Measurements from ENCODE around the gene ADAM15. TPM values are rescaled to one million over a fixed set of nuclear protein-coding genes. Genes with fewer than 3 reads are reported as not detected.

Gene ADAM15
- total RNA-seq, 5 donors from 2014 or later (not counting 1 experiment from before 2014, with no cell fraction given): 17.3 to 53.0 (median 37.2) TPM

DNA sequence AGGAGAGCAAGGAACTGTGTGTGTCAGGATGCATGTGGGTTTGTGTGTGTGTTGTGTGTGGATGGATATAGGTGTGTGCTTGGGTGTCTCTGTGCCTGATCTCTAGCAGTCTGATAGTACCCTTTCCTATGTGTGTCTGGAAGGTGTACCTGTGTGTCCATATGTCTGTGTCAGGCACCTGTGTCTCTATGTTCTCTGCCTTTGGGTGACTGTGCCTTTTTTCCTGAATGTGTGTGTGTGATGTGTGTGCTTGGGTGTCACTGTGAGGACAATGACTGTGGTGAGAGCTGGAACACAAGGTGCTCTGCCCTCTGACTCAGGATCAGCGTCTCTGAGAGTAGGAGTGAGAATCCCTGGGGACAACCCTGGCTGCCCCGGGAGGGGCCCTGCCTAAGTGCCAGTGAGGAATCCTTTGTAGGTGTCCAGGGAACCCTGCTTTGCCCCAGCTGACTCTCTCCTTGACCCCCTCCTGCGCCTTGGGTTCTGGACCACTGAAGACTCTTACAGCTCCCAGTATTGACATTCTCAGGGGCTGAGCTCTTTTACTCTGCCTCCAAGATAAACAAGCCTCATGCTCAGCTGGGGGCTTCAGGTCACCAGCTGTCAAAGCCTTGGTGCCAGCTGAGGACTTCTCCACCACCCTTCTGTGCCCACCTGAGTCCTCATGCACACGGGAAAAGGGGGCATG lies 26.8 kb downstream of the ADAM15 start:
- POLR2A ChIA-PET: no interaction called here
- peaks cover 0 to 48% of the 10 kb centered on the region in 2 experiments for H3K27me3 ChIP-seq (replicated peaks in 1 of 2; ENCODE audit: control insufficient read depth in 2 of 2, extremely low read depth in 1 of 2, insufficient read depth in 2 of 2, low read length in 1 of 2)
- no peak for DNase-seq
- Mint-ChIP-seq H3K36me3 (no peaks in the 10 kb centered on the region), H3K4me3 (peak overlapping the region; percentile 43 to 85 (median 52)), H3K27ac (peak overlapping the region in 1 of 2 donors; percentile 7), H3K9me3 (no peaks in the 10 kb centered on the region), H3K4me1 (peaks cover 34 to 49% (median 49%) of the 10 kb centered on the region in 3 donors), H3K27me3 (peaks cover 16 to 22% of the 10 kb centered on the region in 2 donors)
- no peak overlapping the region for H3K27ac ChIP-seq (ENCODE audit: low read length)
- 90% methylated on average over 4 of the region's 4 CpGs for WGBS (ENCODE audit: insufficient coverage)
- H3K9me3 ChIP-seq: no peaks in the 10 kb centered on the region
- no peaks in the 10 kb centered on the region for H3K36me3 ChIP-seq (ENCODE audit: control insufficient read depth in 2 of 2, extremely low read depth in 1 of 2, insufficient read depth in 1 of 2, low read length in 1 of 2)
- no peak for ATAC-seq (replicated peaks in 1 of 4)
- H3K4me1 ChIP-seq (ENCODE audit: control insufficient read depth in 1 of 2, extremely low read depth in 1 of 2, insufficient read depth in 2 of 2, low read length in 2 of 2): peaks cover 63 to 72% of the 10 kb centered on the region in 2 experiments
- H3K4me3 ChIP-seq (ENCODE audit: control insufficient read depth in 1 of 2, extremely low read depth in 1 of 2, low read length in 1 of 2): no peak overlapping the region
- CTCF ChIA-PET: interaction anchor here in 1 of 2 donors (0.8 kb wide), 1 partner anchor 23 kb away, joined by 3 read pairs; no protein-coding TSS in a partner anchor

DNA sequence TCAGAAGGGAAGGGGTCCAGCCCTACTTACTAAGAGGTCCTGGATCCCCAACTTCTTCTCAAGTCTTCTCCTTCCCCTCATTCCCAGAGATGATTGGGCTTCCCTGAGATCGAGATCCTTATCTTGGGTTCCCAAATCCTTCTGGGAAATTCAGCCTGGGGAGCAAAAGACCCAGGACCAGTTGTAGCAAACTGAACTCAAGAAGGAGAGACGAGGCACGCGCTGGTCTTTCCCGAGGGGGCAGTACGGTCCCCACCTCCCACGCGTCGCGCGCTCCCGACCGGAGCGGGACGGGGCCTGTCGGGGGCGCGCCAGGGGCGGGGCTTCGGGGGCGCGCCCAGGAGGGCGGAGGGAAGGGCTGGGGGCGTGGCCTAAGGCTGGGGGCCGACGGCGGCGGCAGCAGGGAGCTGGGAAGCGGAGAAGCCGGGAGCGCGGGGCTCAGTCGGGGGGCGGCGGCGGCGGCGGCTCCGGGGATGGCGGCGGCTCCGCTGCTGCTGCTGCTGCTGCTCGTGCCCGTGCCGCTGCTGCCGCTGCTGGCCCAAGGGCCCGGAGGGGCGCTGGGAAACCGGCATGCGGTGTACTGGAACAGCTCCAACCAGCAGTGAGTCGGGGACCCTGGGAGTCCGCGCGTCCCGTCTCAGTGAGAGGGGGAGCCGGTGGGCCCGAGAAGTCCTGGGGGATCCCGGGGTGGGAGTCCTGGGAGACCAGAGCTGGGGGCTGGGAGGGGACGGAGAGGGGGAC lies 27.5 kb downstream of the ADAM15 start, which contains the start of gene EFNA3:
Gene EFNA3 (plus strand): TSS at position 369 of the 741 bp plus-strand sequence. CDS start 105 bp downstream, at position 474.
- Histone ChIP-seq H3K4me1 (ENCODE audit: control insufficient read depth in 1 of 2, extremely low read depth in 1 of 2, insufficient read depth in 2 of 2, low read length in 2 of 2) (peaks cover 64 to 71% of the 10 kb centered on the region in 2 experiments), H3K9me3 (no peaks in the 10 kb centered on the region), H3K27ac (ENCODE audit: low read length) (no peak within 1 kb of the TSS), H3K4me3 (ENCODE audit: control insufficient read depth in 1 of 2, extremely low read depth in 1 of 2, low read length in 1 of 2) (peak within 1 kb of the TSS; percentile 33 to 51), H3K27me3 (replicated peaks in 1 of 2; ENCODE audit: control insufficient read depth in 2 of 2, extremely low read depth in 1 of 2, insufficient read depth in 2 of 2, low read length in 1 of 2) (peaks cover 2 to 56% of the 10 kb centered on the region in 2 experiments), H3K36me3 (ENCODE audit: control insufficient read depth in 2 of 2, extremely low read depth in 1 of 2, insufficient read depth in 1 of 2, low read length in 1 of 2) (no peaks in the 10 kb centered on the region)
- H3K9me3 Mint-ChIP-seq: no peaks in the 10 kb centered on the region
- ChIA-PET POLR2A (interaction anchor here (0.5 kb wide), 2 partner anchors 67 to 453 kb away, joined by 4 to 6 read pairs; no protein-coding TSS in a partner anchor), CTCF (interaction anchor here in 1 of 2 donors (0.8 kb wide), 1 partner anchor 24 kb away, joined by 3 read pairs; no protein-coding TSS in a partner anchor)
- H3K36me3 Mint-ChIP-seq: no peaks in the 10 kb centered on the region
- peak within 1 kb of the TSS in 1 of 2 donors; percentile 10 for H3K27ac Mint-ChIP-seq
- H3K27me3 Mint-ChIP-seq: peaks cover 18 to 27% of the 10 kb centered on the region in 2 donors
- ATAC-seq (replicated peaks in 1 of 4) (peak; percentile 51 to 57 (median 52)), DNase-seq (peak in 11 of 35 experiments; percentile 28 to 73 (median 47))
- peak within 1 kb of the TSS; percentile 73 to 85 (median 74) for H3K4me3 Mint-ChIP-seq
- WGBS (ENCODE audit: insufficient coverage): 5% methylated on average over 58 of the region's 59 CpGs
- H3K4me1 Mint-ChIP-seq: peaks cover 29 to 46% (median 42%) of the 10 kb centered on the region in 3 donors

DNA sequence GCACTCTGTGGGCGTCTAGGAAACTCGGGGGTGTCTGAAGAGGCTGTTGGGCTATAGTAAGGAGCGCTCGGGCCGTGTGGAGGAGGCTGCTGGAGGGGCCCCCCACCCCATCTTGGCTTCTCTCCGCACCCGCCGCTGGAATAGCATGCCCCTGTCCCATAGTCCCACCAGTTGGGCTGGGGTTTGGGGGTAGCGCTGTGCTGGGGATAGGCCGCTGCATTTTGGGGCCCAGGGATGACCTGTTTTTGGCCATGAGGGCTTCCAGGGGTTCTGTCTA lies 28.0 kb downstream of the ADAM15 start:
- H3K4me3 Mint-ChIP-seq: peak overlapping the region; percentile 73 to 85 (median 74)
- Histone ChIP-seq H3K27ac (ENCODE audit: low read length) (no peak overlapping the region), H3K9me3 (no peaks in the 10 kb centered on the region), H3K36me3 (ENCODE audit: control insufficient read depth in 2 of 2, extremely low read depth in 1 of 2, insufficient read depth in 1 of 2, low read length in 1 of 2) (no peaks in the 10 kb centered on the region), H3K27me3 (replicated peaks in 1 of 2; ENCODE audit: control insufficient read depth in 2 of 2, extremely low read depth in 1 of 2, insufficient read depth in 2 of 2, low read length in 1 of 2) (peaks cover 2 to 61% of the 10 kb centered on the region in 2 experiments), H3K4me3 (ENCODE audit: control insufficient read depth in 1 of 2, extremely low read depth in 1 of 2, low read length in 1 of 2) (peak overlapping the region; percentile 33 to 51), H3K4me1 (ENCODE audit: control insufficient read depth in 1 of 2, extremely low read depth in 1 of 2, insufficient read depth in 2 of 2, low read length in 2 of 2) (peaks cover 63 to 67% of the 10 kb centered on the region in 2 experiments)
- no peaks in the 10 kb centered on the region for H3K36me3 Mint-ChIP-seq
- no peaks in the 10 kb centered on the region for H3K9me3 Mint-ChIP-seq
- DNase-seq (no peak), ATAC-seq (replicated peaks in 1 of 4) (peak in 2 of 4 experiments; percentile 3 to 4)
- WGBS (ENCODE audit: insufficient coverage): 27% methylated on average over 2 of the region's 10 CpGs
- ChIA-PET CTCF (no interaction called here), POLR2A (interaction anchor here in 1 of 2 donors (0.5 kb wide), 1 partner anchor 67 kb away, joined by 6 read pairs; no protein-coding TSS in a partner anchor)
- H3K27ac Mint-ChIP-seq: no peak overlapping the region
- peaks cover 30 to 47% (median 41%) of the 10 kb centered on the region in 3 donors for H3K4me1 Mint-ChIP-seq
- peaks cover 23 to 32% of the 10 kb centered on the region in 2 donors for H3K27me3 Mint-ChIP-seq

DNA sequence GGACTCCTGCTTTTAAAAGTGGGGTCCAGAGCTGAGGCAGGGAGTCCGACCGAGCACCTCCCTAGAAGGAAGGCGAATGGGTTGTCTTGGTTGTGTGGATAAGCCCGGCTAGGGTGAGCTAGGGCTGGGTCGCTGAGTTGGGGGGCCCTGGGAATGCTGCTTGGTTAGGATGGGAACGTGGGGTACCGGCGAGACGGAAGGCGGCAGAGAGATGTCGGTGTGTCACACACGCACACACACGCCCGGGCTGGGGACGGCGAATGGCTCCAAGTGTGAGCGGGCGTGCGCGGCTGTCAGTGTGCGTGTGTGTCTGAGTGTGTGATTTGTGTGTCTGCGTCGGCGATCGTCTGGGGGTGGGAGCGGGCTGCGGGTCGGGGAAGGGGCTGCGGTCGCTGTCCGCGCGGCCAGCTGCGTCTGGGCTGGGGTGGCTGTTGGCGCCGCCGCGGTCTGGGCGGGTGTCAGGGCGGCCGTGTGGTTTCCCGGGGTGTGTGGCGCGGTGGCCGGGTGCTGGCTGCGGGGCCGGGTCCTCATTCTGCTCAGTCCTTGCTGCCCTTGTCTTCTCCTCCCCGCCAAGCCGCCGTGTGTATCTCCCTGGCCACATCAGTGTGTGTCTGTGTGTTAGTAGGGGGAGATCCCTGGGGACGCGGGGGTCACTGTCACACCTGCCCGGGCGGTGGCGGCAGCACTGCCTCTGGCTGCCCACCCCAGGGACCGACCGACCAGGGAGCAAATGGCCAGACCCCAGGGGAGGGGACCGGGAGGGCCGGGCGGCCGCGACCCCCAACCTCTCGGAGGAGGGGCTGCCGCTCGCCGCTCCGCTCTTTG lies 28.6 kb downstream of the ADAM15 start:
- H3K27ac Mint-ChIP-seq: peak overlapping the region in 1 of 2 donors; percentile 10
- peak overlapping the region; percentile 33 to 51 for H3K4me3 ChIP-seq (ENCODE audit: control insufficient read depth in 1 of 2, extremely low read depth in 1 of 2, low read length in 1 of 2)
- no peaks in the 10 kb centered on the region for H3K36me3 ChIP-seq (ENCODE audit: control insufficient read depth in 2 of 2, extremely low read depth in 1 of 2, insufficient read depth in 1 of 2, low read length in 1 of 2)
- peak in 2 of 4 experiments; percentile 7 to 19 for ATAC-seq (replicated peaks in 1 of 4)
- H3K27ac ChIP-seq (ENCODE audit: low read length): no peak overlapping the region
- H3K9me3 ChIP-seq: no peaks in the 10 kb centered on the region
- H3K27me3 Mint-ChIP-seq: peaks cover 25 to 37% of the 10 kb centered on the region in 2 donors
- ChIA-PET POLR2A (interaction anchor here in 1 of 2 donors (0.5 kb wide), 1 partner anchor 68 kb away, joined by 6 read pairs; no protein-coding TSS in a partner anchor), CTCF (no interaction called here)
- peak overlapping the region; percentile 73 to 85 (median 74) for H3K4me3 Mint-ChIP-seq
- 1% methylated on average over 54 of the region's 67 CpGs for WGBS (ENCODE audit: insufficient coverage)
- peak in 3 of 35 experiments; percentile 28 to 47 (median 28) for DNase-seq
- peaks cover 66 to 69% of the 10 kb centered on the region in 2 experiments for H3K4me1 ChIP-seq (ENCODE audit: control insufficient read depth in 1 of 2, extremely low read depth in 1 of 2, insufficient read depth in 2 of 2, low read length in 2 of 2)
- no peaks in the 10 kb centered on the region for H3K9me3 Mint-ChIP-seq
- H3K36me3 Mint-ChIP-seq: no peaks in the 10 kb centered on the region
- H3K4me1 Mint-ChIP-seq: peaks cover 35 to 51% (median 41%) of the 10 kb centered on the region in 3 donors
- H3K27me3 ChIP-seq (replicated peaks in 1 of 2; ENCODE audit: control insufficient read depth in 2 of 2, extremely low read depth in 1 of 2, insufficient read depth in 2 of 2, low read length in 1 of 2): peaks cover 2 to 66% of the 10 kb centered on the region in 2 experiments

DNA sequence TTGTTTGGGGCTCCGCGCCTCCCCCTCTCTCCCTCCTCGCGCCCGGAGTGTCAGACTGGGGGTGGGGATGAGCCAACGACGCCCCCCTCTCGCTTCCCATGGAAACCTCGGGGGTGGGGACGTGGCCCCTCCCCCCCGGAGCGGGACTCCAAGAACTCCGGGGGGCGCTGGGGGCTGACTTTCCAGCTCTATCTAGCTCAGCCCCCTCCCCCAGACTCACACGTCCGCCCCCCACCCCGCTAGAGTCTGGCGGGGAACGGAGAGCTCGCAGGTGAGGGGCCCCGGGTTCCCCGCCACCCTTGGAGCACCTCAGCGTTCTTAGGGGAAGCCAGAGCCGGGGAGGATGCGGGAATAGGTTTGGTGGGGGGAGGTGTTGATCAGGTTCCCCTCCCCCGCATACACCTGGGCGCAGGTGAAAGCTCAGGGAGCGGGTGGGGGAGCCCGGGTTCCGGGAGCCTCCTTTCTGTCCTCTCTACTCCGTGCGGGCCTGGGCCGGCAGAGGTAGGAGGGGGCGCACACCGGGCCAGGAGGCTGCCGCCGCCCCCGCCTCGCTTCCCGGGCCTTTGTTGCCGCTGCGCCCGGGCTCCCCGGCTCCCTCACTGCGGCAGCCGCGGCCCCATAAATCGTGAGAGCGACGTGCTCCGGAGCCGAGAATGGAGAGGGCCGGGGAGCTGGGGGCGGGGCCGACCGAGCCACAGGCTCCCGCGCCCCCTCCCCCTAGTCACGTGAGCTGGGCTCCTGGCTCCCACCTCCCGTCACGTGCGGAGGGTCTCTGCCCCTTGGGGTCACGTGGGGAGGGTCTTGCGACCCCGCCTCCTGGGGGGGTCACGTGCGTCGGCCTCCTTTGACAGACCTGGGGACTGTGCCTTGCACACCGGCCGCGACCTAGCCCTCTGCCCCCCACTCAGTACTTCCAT lies 29.5 kb downstream of the ADAM15 start:
- no peak for ATAC-seq (replicated peaks in 1 of 4)
- peaks cover 40 to 56% (median 50%) of the 10 kb centered on the region in 3 donors for H3K4me1 Mint-ChIP-seq
- H3K27me3 Mint-ChIP-seq: peaks cover 25 to 37% of the 10 kb centered on the region in 2 donors

More for the DNA sequence above, 29.5 kb downstream of the ADAM15 start:
- CTCF ChIA-PET: interaction anchor here in 1 of 2 donors (1.1 kb wide), 1 partner anchor 30 kb away, joined by 5 read pairs; the partner anchor contains the start of gene ADAM15
- Histone ChIP-seq H3K4me3 (ENCODE audit: control insufficient read depth in 1 of 2, extremely low read depth in 1 of 2, low read length in 1 of 2) (peak overlapping the region; percentile 27 to 51), H3K27ac (ENCODE audit: low read length) (no peak overlapping the region), H3K4me1 (ENCODE audit: control insufficient read depth in 1 of 2, extremely low read depth in 1 of 2, insufficient read depth in 2 of 2, low read length in 2 of 2) (peaks cover 64 to 70% of the 10 kb centered on the region in 2 experiments), H3K9me3 (no peaks in the 10 kb centered on the region), H3K27me3 (replicated peaks in 1 of 2; ENCODE audit: control insufficient read depth in 2 of 2, extremely low read depth in 1 of 2, insufficient read depth in 2 of 2, low read length in 1 of 2) (peaks cover 2 to 67% of the 10 kb centered on the region in 2 experiments), H3K36me3 (ENCODE audit: control insufficient read depth in 2 of 2, extremely low read depth in 1 of 2, insufficient read depth in 1 of 2, low read length in 1 of 2) (no peaks in the 10 kb centered on the region)
- Mint-ChIP-seq H3K36me3 (no peaks in the 10 kb centered on the region), H3K4me3 (peak overlapping the region; percentile 73 to 85 (median 78)), H3K27ac (no peak overlapping the region), H3K9me3 (no peaks in the 10 kb centered on the region)
- POLR2A ChIA-PET: no interaction called here
- 0% methylated on average over 32 of the region's 71 CpGs for WGBS (ENCODE audit: insufficient coverage)
- peak in 7 of 35 experiments; percentile 31 to 61 (median 34) for DNase-seq

Data from T-cell (primary cell).